Measurements from ENCODE around the gene TRRAP.

GRCh38 chr7:98964596-98964995 lies 86.3 kb downstream of the TRRAP start:
- TF ChIP-seq POLR2A (IDR thresholded peaks at IDR 0.05), result no peak
- no peak for TF ChIP-seq CTCF (IDR thresholded peaks at IDR 0.05)
